GM19025 (cell line): ENCODE data around the gene KCNA3.
A peak's percentile ranks its signal among the peaks of the same experiment; 100 is the strongest.
"Not testable (repeated sequence)": the region's sequence is repeated elsewhere in the genome, so short reads cannot be mapped to it uniquely, and the experiment has no call there.

Experiments
- ATAC-seq: cut with Tn5 transposase; IDR thresholded peaks from one replicate; pipeline ENCODE4 v1.9.1; 2021; ENCODE audit warnings: mild to moderate bottlenecking, low read depth, moderate library complexity; ENCODE audit not compliant: unreplicated experiment

KCNA3 gene

DNA sequence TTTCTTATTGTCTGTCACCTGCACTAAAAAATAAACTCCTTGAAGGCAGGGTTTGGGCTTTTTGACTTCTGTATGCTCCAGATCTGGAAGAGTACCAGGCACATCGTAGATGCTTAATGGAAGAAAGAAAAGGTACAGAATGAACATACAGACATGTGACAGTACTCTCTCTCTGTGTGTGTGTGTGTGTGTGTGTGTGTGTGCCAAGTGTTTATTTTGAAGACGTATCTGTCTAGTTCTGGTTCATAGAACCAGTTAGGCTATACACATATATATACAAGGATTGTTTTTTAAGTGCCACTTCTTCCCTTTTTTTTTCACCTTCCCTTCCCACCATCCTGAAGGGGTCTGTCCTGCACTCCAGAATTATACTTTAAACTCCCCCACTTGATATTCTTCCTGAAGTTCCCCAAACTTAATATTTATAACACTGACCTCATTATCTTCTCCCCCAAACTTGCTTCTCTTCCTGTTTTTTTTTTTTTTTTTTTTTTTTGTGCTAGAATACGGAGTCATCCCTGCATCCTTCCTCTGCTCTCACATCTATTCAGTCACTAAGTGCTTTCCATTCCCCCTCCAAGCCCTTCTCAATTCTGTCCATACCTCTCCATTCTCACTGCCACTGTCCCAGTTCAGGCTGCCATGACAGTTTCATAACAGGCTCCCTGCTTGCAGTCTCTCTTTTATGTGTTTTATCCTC lies 5.4 kb upstream of the KCNA3 start:
- no peak for ATAC-seq

DNA sequence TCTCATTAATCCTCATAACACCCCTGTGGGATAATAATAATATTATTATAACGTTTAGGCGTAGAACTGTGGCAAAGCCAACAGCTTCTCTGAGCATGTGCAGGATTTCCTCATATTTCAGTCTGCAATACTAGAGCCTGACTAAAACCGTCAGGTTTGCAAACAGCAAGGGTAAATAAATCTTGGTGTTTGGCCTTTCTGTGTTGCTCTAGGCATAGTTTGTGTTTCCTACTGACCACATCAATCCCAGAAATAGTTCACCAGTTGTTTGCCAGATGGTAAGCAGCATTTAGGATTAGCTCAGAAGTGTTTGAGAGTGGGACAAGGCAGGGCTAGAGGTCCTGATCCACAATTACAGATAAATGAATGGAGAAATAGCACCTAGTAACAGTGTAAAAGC lies 2.8 kb upstream of the KCNA3 start:
- no peak for ATAC-seq

DNA sequence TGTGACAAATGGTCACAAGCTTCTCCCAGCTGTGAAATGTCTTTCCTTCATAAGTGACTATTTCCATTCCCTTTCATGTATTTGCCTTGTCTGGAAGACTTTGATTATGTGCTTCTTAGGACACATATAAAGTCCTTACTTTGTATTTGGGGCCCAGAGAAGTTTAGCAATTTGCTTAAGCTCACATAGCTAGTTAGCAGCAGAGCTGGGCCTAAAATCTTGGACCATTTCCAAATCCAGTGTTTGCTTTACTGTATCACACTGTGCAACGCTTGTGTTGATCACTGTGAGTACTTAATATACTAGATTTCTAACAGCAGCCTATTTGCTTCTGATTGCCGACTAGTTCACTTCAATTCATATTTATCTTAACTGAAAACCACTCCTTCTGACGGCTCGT lies 2.2 kb upstream of the KCNA3 start:
- no peak for ATAC-seq

DNA sequence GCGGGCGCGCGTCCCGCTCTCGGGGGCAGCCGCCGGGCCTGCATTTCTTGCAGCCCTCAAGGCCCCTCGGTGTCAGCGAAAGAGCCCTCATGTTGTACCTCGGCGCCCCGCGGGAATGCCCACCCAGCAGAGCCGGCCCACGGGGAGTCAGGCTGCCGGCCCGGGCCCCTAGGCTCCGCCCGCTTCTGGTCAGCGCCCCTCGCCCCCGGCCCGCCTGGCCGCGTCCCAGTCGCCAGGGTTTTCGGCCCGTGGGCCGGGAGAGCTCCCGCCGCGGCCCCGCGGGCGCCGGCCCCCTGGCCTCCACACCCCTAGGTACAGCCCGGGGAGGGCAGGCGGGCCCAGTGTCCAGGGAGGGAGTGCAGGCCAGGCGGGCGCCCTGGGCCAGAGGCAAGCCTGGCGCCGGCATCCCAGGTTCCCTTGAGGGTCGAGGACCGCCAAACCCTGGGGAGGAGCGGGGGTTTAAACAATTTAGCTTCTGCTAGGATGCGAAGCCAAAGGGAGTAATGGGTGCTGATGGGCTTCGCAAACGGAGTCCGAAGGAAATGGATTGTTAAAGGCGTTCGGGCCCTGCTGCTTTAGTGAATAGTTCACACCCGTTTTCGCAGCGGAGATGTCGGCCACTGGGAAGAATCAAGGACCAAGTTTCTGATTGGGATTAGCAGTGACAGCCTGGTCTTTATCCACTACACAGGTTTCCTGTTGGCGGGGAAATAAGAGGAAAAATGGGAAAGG lies 486 bp upstream of the KCNA3 start:
- ATAC-seq, result no peak

DNA sequence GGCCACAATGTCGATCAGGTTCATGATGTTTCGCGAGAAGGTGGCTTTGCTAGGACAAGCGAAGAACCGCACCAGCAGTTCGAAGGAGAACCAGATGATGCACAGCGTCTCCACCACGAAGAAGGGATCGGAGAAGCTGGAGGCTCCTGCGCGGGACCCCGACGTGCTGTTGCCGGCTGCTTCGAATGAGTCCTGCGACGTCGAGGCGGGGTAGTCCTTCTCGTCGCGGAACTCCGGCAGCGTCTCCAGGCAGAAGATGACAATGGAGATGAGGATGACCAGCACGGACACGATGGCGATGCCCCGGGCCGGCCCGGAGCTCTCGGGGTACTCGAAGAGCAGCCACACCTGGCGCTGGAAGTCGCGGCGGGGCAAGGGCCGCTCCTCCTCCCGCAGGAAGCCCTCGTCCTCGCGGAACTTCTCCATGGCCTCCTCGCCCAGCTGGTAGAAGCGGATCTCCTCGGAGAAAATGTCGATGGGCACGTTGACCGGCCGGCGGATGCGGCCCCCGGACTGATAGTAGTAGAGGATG lies 869 bp downstream of the KCNA3 start:
- ATAC-seq, result no peak

DNA sequence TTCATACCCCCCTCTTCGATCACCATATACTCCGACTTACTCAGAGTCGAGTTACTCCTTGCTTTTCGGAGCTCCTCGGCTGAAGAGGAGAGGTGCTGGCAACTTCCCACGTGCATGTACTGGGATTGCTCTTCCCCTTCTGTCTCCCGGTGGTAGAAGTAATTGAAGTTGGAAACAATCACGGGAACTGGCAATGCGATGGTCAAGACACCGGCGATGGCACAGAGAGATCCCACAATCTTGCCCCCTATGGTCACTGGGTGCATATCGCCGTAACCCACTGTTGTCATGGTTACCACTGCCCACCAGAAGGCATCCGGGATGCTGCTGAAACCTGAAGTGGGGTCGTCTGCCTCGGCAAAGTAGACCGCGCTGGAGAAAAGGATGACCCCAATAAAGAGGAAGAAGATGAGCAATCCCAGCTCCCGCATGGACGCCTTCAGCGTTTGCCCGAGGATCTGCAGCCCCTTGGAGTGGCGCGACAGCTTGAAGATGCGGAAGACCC lies 1.5 kb downstream of the KCNA3 start:
- ATAC-seq, result no peak

DNA sequence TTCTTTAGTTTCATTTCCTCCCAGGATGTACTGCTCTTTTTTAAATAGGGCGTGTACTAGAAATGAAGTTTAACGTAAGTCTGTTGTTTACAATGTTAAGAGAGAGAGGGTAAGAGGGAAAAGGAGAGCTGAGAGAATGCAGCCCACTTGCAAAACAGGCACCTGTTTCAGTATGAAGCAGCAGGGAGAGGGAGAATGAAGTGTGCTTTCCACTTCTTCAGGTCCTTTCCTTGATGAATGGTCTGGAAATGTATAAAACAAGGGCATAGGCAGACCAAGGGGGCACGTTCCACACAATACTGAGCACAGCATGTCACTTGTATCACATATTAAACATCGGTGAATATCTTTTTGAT lies 2.0 kb downstream of the KCNA3 start:
- ATAC-seq, result peak; percentile 47

DNA sequence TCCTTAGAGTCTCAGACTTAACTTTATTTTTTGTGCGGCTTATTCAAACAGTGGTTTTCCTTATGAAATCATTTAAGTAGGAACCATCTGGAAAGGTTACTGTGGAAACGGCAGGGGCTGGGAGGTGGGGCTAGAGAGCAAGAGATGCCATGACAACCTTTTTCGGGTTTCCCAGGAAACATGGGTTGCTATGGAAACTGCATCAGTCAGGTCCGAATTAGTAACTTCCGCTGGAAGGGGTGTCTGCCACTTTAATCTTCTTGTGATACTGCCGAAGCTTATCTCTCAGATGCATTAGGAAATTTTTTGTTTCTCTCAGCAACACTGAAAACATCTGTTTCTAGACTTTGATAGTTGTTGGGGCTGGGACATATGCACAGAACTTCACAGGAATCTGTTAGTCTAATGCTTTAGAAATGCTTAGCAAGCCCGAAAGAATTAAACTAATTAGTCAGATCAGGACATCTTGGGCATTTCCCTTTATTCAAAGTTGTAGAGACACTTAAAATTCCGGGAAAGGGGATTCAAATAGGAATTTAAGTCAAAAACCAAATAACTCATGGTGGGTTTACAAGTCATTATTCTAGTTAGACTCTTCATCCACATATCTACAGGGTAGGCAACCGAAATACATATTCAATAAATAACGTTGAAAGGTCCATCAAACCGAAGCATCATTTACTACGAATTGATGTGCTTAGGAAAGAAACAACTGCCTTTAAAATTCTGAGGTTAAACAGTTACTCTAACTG lies 2.6 kb downstream of the KCNA3 start:
- no peak for ATAC-seq

DNA sequence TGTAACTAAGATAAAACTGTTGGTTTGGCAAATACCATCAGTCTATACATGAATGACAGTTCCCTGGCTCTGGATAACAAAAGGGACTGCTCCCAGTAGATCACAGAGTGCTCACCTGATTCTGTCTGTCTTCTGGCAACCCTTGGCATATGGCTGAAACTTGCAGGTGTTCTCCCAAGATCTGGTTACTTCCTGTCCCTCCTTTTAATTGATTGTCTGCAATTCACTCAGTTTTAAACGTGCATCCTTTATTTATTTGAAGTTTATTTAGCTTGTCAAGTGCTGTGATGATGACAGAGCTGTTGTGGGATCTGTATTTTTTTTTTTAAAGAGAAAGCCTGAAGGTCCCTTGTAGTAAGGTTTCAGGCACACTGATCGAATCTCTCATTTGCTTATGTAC lies 3.4 kb downstream of the KCNA3 start:
- ATAC-seq, result no peak

DNA sequence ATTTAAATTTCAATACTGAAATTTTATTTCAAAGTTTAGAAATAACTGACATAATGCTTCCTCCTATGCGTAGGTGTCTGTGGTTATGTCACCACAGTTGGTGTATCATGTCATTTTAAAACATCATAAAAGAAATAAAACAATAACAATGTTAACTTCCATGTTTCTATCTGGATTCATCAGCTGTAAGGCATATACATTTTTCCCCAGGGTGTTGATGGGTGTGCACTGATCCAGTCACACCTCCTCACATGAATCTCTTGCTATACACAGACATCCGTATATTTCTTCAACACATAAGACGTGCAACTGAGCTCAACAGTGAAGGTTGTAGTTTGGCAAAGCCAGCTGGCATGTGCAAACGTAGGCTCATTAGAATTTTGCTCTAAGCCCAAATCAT lies 6.2 kb downstream of the KCNA3 start:
- ATAC-seq, result no peak

DNA sequence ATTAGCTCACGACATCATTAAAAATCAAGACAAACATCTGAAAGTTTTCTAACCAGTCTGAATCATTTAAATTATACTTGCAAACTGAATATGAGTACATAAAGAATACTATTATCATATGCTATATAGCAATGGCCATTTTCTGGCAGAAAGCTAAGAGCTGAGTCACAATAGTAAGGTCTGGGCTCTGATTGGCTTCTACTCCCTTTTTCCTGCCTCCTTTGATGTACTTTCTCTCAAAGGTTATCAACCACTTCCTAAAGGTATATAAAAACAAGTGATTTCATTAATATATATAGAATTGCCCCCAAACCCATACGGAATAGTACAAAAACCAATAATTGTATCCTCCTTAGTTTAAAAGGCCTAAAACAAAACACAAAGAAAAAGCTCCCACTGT lies 7.0 kb downstream of the KCNA3 start:
- ATAC-seq, result no peak

DNA sequence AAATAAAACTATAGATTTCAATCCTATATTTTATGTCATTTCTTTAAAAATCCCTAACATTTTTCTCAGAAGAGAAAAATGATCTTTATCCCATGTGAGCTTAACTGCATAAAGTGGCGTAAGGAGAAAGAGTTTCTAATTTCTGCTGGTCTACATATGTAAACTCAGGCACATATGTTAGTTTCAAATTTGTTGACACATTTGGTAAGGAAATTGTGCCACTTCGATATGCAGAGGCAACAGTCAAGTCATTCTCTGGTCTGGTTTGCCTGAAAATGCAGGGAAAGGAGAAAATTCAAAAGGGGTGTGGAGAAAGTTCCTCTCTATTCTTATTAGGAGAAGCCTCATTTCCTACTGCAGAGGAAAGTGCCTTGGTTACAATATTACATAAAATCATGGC lies 11.5 kb downstream of the KCNA3 start:
- no peak for ATAC-seq

DNA sequence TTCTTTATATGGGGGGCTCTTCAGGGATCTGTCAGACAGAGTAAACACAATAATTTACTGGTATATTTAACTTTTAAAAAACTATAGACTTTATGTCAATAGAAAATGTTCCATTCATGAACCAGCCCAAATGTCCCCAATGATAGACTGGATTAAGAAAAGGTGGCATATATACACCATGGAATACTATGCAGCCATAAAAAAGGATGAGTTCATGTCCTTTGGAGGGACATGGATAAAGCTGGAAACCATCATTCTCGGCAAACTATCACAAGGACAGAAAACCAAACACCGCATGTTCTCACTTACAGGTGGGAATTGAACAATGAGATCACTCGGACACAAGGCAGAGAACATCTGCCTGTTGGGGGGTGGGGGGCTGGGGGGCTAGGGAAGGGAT lies 15.2 kb downstream of the KCNA3 start:
- ATAC-seq, result not testable (repeated sequence)

DNA sequence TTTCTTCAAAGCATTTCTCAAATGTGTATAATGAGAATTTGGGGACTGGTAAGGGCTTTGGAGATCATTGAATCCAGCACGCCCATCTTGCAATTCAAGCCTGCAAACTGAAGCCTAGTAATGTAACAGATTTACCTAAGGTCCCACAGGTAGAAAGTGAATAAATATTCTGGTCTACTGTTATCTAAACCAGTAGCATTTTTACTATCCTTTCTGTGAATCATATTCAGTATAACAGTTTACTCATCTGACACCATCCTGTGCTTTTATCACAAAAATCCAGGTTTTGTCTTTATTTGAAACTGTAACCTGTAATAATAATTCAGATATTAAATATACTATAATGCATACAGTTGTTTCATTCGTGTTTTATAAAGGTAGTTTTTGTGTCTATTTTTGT lies 17.4 kb downstream of the KCNA3 start:
- ATAC-seq, result no peak

DNA sequence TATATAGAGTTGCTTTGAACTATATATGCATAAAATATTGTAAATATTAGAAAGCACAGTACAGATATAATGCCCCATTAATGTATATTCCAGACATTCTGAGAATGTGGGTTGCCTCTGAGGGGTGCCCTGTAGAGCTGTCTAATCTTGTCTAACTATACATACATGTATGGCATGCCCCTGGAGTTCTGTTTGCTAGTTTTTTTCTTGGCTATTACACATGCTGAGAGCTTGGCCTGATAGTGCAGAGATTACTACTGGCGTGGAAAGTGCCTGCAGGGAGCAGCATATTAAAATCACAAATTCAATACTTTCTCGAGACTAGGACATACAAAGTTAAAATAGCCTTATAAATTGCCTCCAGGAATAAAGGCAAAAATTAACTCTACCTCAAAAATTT lies 24.1 kb downstream of the KCNA3 start:
- no peak for ATAC-seq

DNA sequence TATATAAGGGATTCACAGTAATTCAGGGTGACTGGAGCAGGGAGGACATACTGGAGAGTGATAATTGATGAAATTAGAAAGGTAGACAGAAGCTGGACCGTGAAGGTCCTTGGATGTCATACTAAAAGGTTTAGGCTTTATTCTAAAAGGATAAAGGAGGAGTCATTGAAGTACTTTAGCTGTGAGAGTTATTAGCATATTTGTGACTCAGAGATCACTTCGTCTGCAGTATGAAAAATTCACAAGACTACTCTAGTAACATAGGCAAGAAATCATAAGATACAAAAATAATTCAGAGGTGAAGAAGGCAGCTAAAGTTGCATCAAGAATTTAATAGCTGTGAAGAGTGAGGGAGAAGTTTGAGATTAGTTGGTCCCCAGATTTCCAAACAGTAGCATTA lies 26.3 kb downstream of the KCNA3 start:
- no peak for ATAC-seq

DNA sequence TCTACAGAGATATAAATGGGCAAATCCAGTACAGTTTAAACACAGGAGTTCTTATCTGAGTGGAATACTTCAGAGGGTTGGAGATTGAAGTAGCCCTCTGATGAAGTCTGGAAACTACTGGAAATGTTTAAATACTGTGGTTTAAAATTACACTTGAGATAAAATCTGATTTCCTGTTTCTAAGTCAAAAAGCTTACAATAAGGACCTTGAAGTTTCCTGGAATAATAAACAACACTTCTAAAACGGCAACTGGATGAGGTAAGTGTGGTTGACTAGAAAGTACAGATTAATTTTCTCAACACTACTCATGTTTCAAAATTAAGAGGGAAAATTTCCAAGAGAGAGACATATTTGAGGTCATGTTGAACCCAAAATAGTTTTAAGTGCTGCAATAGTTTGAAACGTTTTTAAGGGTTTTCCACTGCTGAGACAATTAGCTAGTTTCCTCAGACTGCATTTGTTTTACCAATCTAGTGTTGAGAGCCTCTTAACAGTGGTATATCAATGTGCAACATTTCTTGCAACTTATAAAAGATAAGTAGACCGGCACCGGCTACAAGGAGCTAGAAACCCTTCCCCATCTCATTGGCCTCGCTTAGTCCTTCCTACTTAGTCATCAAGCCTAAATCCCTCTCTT lies 27.4 kb downstream of the KCNA3 start:
- ATAC-seq, result no peak

DNA sequence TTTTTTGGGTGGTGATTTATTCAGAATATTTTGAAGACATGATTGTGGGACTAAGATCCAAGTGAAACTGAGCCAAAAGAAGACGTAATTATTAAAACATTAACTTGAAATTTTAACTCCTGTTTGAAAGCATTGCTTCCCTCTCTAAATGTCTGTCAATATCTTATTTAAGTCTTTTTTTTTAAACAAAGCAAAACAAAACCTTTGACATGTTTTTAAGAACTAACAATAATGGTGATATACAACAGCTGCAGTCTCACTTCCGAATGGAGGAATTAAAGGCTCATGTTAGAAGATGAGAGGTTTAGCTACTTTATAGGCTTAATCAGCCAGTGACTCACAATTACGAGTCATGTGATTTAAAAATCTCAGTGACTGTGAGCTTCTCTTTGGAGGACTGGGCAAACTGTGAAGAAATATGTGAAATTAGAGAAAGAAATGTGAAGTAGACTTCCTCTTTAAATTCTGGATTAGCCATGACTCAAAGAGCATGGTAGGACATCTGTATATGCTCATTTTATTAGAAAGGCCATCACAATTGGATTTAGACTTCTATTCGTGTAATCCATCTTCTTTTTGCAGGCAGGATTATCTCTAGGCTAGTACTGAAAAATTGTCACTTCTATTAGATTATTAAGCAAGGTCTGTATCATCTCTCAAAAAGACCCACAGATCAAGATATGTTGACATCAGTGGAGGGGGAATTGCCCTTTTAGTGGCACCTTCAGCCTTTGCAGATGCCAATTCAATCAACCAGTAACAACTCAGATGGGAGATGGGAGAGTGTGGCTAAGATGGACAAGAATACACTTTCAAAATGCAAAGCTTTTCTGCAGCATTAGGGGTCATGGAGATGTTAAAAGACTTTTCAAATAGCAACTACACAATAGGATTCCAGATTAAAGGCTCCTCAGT lies 28.7 kb downstream of the KCNA3 start:
- ATAC-seq, result no peak

DNA sequence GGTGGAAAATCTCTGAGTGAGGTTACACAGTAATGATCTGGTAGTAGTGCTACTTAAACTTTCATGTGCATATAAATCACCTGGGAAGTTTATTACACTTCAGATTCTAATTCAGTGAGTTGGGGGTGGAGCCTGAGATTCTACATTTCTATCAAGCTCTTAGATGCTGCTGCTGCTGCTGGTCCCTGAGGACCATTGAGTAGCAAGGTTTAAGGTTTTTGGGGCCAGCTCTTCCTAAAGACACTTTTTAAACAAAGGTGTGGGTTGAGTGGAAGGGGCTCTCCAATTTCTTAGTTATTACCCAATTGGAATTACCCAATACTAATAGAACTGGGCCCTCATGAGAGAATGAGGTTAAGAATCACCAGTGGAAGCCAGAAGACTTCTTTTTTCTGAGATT lies 29.5 kb downstream of the KCNA3 start:
- ATAC-seq, result no peak
